Heart left ventricle (tissue), 13 donors: Measurements from ENCODE around the gene TTLL11.

ENCODE experiments used
- POLR2A ChIP-seq, 2 donors: fragments of 450-650 bp; IDR thresholded peaks; one replicate each; pipeline ENCODE4 v1.6.1; 2017; ENCODE audit warnings: antibody characterized with exemption in 2 of 2, mild to moderate bottlenecking in 2 of 2, moderate library complexity in 2 of 2
- TF ChIP-seq, protein P1 (sequence below), 12 donors: fragments of 200-600 bp; sonication (generic) in 4 of 12; IDR thresholded peaks; one replicate each; pipeline versions ENCODE4 v1.5.0 to v1.8.0; 2018 to 2022; ENCODE audit warnings: antibody characterized with exemption in 12 of 12, mild to moderate bottlenecking in 5 of 12
- donor health status: ischemic (EF 13 %, LVEDD 7.1; RV severe dilation, severe dysfunction).
- donor health status: DM: no; HTN: yes; CAD: no.
- donor health status: DM: no; HTN: no; CAD: no.
- donor health status: ischemic (EF 25% LVEDD 6.9; RV normal size, moderate dysfunction).
- donor health status: ischemic (EF 25% LVEDD 5.7; RV mildly dilated, moderate dysfunction).
- donor health status: ischemic (EF 35%, LVEDD 5.7; RV mildly dilated, moderate dysfunction).
- donor health status: nonischemic (EF 11% LVEDD 7.7; RV severe dilation, severe dysfunction).
- donor health status: DM: yes; HTN: yes; CAD: no.
- donor health status: PGD.
- donor health status: ischemic (EF 29% LVEDD 5.4; RV normal size, mild dysfunction).
- donor health status: nonischemic (EF 23%, LVEDD 6.1; RV moderate dilation, normal function).

DNA sequence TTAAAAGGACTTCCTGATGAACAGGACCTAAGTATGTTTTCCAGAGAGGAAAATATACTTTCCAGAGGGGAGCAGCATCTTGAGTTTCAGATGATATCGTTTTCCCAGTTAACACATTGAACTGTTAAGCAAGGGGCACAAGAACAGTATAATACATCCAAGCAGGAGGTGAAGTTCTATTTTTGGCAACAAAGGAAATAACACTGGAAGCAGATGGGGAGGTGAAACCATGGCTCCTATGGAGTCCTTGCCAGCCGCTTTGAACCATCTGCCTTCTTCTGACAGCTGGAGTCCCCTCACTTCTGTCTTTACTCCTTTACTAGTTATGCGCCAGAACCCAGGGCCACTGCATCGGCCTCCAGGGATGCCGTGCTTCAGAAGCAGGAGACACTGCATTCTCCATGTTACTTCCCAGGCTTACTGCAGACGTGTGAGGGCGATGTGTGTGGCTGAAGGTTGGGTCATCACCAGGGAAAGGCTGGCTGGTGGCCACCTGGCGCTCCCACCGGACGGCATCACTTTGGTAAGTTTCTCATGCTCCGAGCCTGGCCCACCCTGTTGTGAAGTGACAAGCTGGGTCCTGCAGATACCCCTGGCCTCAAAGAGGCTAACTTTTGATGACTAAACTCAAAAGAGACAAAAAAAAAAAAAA lies 77.8 kb downstream of the TTLL11 start:
- TF ChIP-seq, protein P1, sequence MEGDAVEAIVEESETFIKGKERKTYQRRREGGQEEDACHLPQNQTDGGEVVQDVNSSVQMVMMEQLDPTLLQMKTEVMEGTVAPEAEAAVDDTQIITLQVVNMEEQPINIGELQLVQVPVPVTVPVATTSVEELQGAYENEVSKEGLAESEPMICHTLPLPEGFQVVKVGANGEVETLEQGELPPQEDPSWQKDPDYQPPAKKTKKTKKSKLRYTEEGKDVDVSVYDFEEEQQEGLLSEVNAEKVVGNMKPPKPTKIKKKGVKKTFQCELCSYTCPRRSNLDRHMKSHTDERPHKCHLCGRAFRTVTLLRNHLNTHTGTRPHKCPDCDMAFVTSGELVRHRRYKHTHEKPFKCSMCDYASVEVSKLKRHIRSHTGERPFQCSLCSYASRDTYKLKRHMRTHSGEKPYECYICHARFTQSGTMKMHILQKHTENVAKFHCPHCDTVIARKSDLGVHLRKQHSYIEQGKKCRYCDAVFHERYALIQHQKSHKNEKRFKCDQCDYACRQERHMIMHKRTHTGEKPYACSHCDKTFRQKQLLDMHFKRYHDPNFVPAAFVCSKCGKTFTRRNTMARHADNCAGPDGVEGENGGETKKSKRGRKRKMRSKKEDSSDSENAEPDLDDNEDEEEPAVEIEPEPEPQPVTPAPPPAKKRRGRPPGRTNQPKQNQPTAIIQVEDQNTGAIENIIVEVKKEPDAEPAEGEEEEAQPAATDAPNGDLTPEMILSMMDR (IDR thresholded peaks at IDR 0.05): no peak
- TF ChIP-seq POLR2A (IDR thresholded peaks at IDR 0.05): no peak
